GM12878 (cell line): Measurements from ENCODE around the gene CREB3L1. TPM values are rescaled to one million over a fixed set of nuclear protein-coding genes. Genes with fewer than 3 reads are reported as not detected.

Source experiments
- ATAC-seq: fragments of 200-7000 bp; cut with Tn5 transposase; 3 replicates; pipeline ENCODE4 v1.9.1; 2020; ENCODE audit warnings: mild to moderate bottlenecking, moderate library complexity
- BruUV-seq: library from RNA; stranded (reverse); fragments of 400-500 nt; replicated peaks from 2 replicates; lab custom pipeline; 2021; lab: Mats Ljungman, UMichigan
- CTCF ChIA-PET: fragments of 300-600 bp; sonication (Branson Sonifier 250); formaldehyde crosslinking; extraction: SDS; loops from one replicate; lab custom pipeline; 2021; ENCODE audit warnings: inconsistent platforms; lab: Yijun Ruan, JAX
- POLR2A ChIA-PET: fragments of 350-600 bp; formaldehyde crosslinking; extraction: SDS; loops from one replicate; lab custom pipeline; 2021; ENCODE audit warnings: inconsistent platforms; lab: Charles Lee
- RAD21 ChIA-PET: fragments of 300-600 bp; sonication (Branson Sonifier 250); formaldehyde crosslinking; loops from one replicate; lab custom pipeline; 2023; ENCODE audit warnings: antibody characterized with exemption; ENCODE audit not compliant: unreplicated experiment; lab: Charles Lee
- SMC1A ChIA-PET: fragments of 300-600 bp; sonication (Branson Sonifier 250); formaldehyde crosslinking; loops from one replicate; lab custom pipeline; 2023; ENCODE audit not compliant: unreplicated experiment, uncharacterized antibody; lab: Charles Lee
- DNase-seq: peaks from one replicate; pipeline ENCODE4 v3.0.0-alpha.2; 2011; ENCODE audit warnings: low read depth, low spot score
- FAIRE-seq: peaks from 3 replicates; lab custom pipeline; 2011; peaks lifted over from hg19 to GRCh38; lab: Jason Lieb, UNC
- H2AFZ ChIP-seq: 2 replicates; pipeline ENCODE4 v1.6.0; 2011; ENCODE audit warnings: low read depth, low read length, control low read depth; ENCODE audit not compliant: control insufficient read depth
- H3K27ac ChIP-seq: 2 replicates; pipeline ENCODE4 v1.5.1; 2011; ENCODE audit warnings: control low read depth; ENCODE audit not compliant: control insufficient read depth, insufficient read depth
- H3K27me3 ChIP-seq, 2 experiments: replicated peaks in 1 of 2; 2 replicates each; pipeline versions ENCODE4 v1.6.0 to v1.6.1; 2011; ENCODE audit warnings: low read length in 1 of 2; ENCODE audit not compliant: control insufficient read depth in 2 of 2, insufficient read depth in 2 of 2
- H3K36me3 ChIP-seq, 2 experiments: 2 replicates each; pipeline ENCODE4 v1.5.1; 2011; ENCODE audit warnings: low read length in 1 of 2; ENCODE audit not compliant: control insufficient read depth in 2 of 2, insufficient read depth in 2 of 2
- H3K4me1 ChIP-seq: 2 replicates; pipeline ENCODE4 v1.6.1; 2011; ENCODE audit warnings: mild to moderate bottlenecking, low read length, moderate library complexity, mixed read lengths; ENCODE audit not compliant: control insufficient read depth, insufficient read depth
- H3K4me2 ChIP-seq: 2 replicates; pipeline ENCODE4 v1.6.0; 2011; ENCODE audit warnings: control low read depth; ENCODE audit not compliant: control insufficient read depth, insufficient read depth
- H3K4me3 ChIP-seq: fragments of 200-600 bp; sonication (generic); 2 replicates; pipeline ENCODE4 v1.5.1; 2016
- H3K79me2 ChIP-seq: 2 replicates; pipeline ENCODE4 v1.6.0; 2011; ENCODE audit warnings: low read length; ENCODE audit not compliant: control insufficient read depth, insufficient read depth
- H3K9ac ChIP-seq: 2 replicates; pipeline ENCODE4 v1.8.0; 2011; ENCODE audit warnings: low read length, control low read depth, mixed read lengths; ENCODE audit not compliant: control insufficient read depth, insufficient read depth
- H3K9me3 ChIP-seq: replicated peaks from 3 replicates; pipeline ENCODE4 v1.5.1; 2011; ENCODE audit warnings: mild to moderate bottlenecking, low read length; ENCODE audit not compliant: control insufficient read depth, insufficient read depth
- H4K20me1 ChIP-seq: 2 replicates; pipeline ENCODE4 v1.6.0; 2011; ENCODE audit not compliant: control insufficient read depth, insufficient read depth
- CBX5 ChIP-seq: sonication (generic); IDR thresholded peaks from 2 replicates; pipeline ENCODE4 v1.6.1; 2016; ENCODE audit warnings: low read depth, moderate library complexity, mild to moderate bottlenecking, inconsistent platforms
- HCFC1 ChIP-seq: fragments of 150-350 bp; IDR thresholded peaks from 2 replicates; pipeline ENCODE4 v1.6.1; 2014; ENCODE audit warnings: low read length
- HDAC2 ChIP-seq: fragments of 200-600 bp; sonication (generic); IDR thresholded peaks from 2 replicates; pipeline ENCODE4 v1.6.1; 2017
- HSF1 ChIP-seq: fragments of 150-350 bp; IDR thresholded peaks from 2 replicates; pipeline ENCODE4 v1.6.1; 2014; ENCODE audit warnings: mild to moderate bottlenecking, low read depth, low read length
- IRF4 ChIP-seq: IDR thresholded peaks from 2 replicates; pipeline ENCODE4 v1.6.1; 2011; ENCODE audit warnings: low read depth, low read length
- MYC ChIP-seq: IDR thresholded peaks from 2 replicates; pipeline ENCODE4 v1.6.1; 2011; ENCODE audit warnings: mild to moderate bottlenecking, low read length, moderate library complexity, inconsistent platforms; ENCODE audit not compliant: insufficient read depth, insufficient replicate concordance, insufficient read length, severe bottlenecking
- RFX5 ChIP-seq: IDR thresholded peaks from 2 replicates; pipeline ENCODE4 v1.6.1; 2011; ENCODE audit warnings: low read depth, low read length, improper control_type of control experiment
- SMC3 ChIP-seq: IDR thresholded peaks from 2 replicates; pipeline ENCODE4 v1.6.1; 2011; ENCODE audit warnings: low read length, improper control_type of control experiment, borderline replicate concordance
- SPI1 ChIP-seq: IDR thresholded peaks from 2 replicates; pipeline ENCODE4 v1.6.1; 2011; ENCODE audit warnings: low read depth, mild to moderate bottlenecking, low read length, moderate library complexity, borderline replicate concordance; ENCODE audit not compliant: insufficient read depth
- STAT3 ChIP-seq: IDR thresholded peaks from 2 replicates; pipeline ENCODE4 v1.6.1; 2011; ENCODE audit warnings: low read depth, low read length, improper control_type of control experiment
- SUZ12 ChIP-seq: fragments of 200-600 bp; sonication (generic); IDR thresholded peaks from one replicate; pipeline ENCODE4 v1.6.1; 2018; ENCODE audit warnings: antibody characterized with exemption, mild to moderate bottlenecking; ENCODE audit not compliant: unreplicated experiment
- WRNIP1 ChIP-seq: IDR thresholded peaks from 2 replicates; pipeline ENCODE4 v1.6.1; 2011; ENCODE audit warnings: low read depth, low read length, improper control_type of control experiment, borderline replicate concordance
- WGBS: methylation state at CpG from one replicate; pipeline ENCODE4 v1.1.6; 2016; ENCODE audit warnings: low lambda C conversion rate; ENCODE audit not compliant: insufficient replicate concordance, insufficient coverage; ENCODE audit errors: missing lambda C conversion rate; 5-methylcytosine and 5-hydroxymethylcytosine counted together
- in situ Hi-C: fragments of 300-500 bp; cut with MboI; formaldehyde crosslinking; loops from 9 replicates; pipeline ENCODE4 v1.14.3; 2018; ENCODE audit warnings: mixed read lengths
- intact Hi-C: fragments of 100-400 bp; cut with micrococcal nuclease; formaldehyde crosslinking; loops from one replicate; pipeline ENCODE4 v1.14.2; 2022; ENCODE audit not compliant: unreplicated experiment
- polyA plus RNA-seq, 11 experiments: library from polyadenylated mRNA; depleted of rRNA in 4 of 11; unstranded in 6 of 11; stranded (reverse) in 5 of 11; fragments of >200 nt; fragmentation: Nextera tagmentation in 4 of 11; fragmentation: Illumina TruSeq in 1 of 11; extraction: Ambion mirVana in 4 of 11; extraction: Trizol in 1 of 11; gene quantifications; 1 replicate in 1 of 11; 2 replicates in 10 of 11; pipeline versions ENCODE4 v1.2.1 to v1.2.3, GENCODE V29; 2011 to 2016; ENCODE audit warnings: inconsistent platforms in 2 of 11, missing spikeins in 2 of 11, low read depth in 1 of 11
- total RNA-seq, 4 experiments: library from RNA; depleted of rRNA in 3 of 4; stranded (reverse); fragments of >200 nt in 3 of 4; fragmentation: Illumina TruSeq in 1 of 4; extraction: Trizol in 1 of 4; gene quantifications; 2 replicates each; pipeline versions ENCODE4 v1.2.1 to v1.2.3, GENCODE V29; 2013 to 2021

CREB3L1 gene
- total and polyA plus RNA-seq, 10 of the 15 experiments (the other 5 are each of a cell fraction or from before 2014, with no cell fraction given), result 0.03 to 1.4 (median 0.22) TPM

GRCh38 chr11:46367916-46368267 is 90.4 kb downstream of the CREB3L1 start:
- H3K4me2 ChIP-seq, result no peak overlapping the region
- in situ Hi-C loops (no loop called here), intact Hi-C loops (loop anchor here (1.0 to 5.0 kb wide), 2 partner anchors 21 to 131 kb away; partner anchors contain the start of gene DGKZ)
- no peaks in the 10 kb centered on the region for H3K9me3 ChIP-seq
- H4K20me1 ChIP-seq, result no peaks in the 10 kb centered on the region
- H3K27ac ChIP-seq, result no peak overlapping the region
- ATAC-seq (no peak), FAIRE-seq (no peak), DNase-seq (no peak)
- no TSS peak for BruUV-seq
- no peaks in the 10 kb centered on the region for H3K27me3 ChIP-seq
- no peak overlapping the region for H3K9ac ChIP-seq
- peaks cover 2% of the 10 kb centered on the region for H3K79me2 ChIP-seq
- H3K4me3 ChIP-seq, result no peak overlapping the region
- H2AFZ ChIP-seq, result no peak overlapping the region
- WGBS, result 71% methylated on average over 12 of the region's 12 CpGs
- H3K4me1 ChIP-seq, result peaks cover 2% of the 10 kb centered on the region
- ChIA-PET POLR2A (interaction anchor here (1.2 kb wide), 1 partner anchor 16 kb away, joined by 3 read pairs; no protein-coding TSS in a partner anchor), RAD21 (interaction anchor here (1.7 to 2.3 kb wide), 3 partner anchors 12 to 19 kb away, joined by 3 to 11 read pairs (median 9); no protein-coding TSS in a partner anchor), SMC1A (interaction anchor here (5.5 kb wide), 1 partner anchor 16 kb away, joined by 32 read pairs; no protein-coding TSS in a partner anchor), CTCF (interaction anchor here (0.6 to 15.2 kb wide), 11 partner anchors 16 to 250 kb away, joined by 3 to 423 read pairs (median 3); partner anchors contain the start of gene DGKZ)
- H3K36me3 ChIP-seq, result peaks cover 9 to 24% of the 10 kb centered on the region in 2 experiments; a peak in 3 of 4 replicates
- TF ChIP-seq SPI1, result no peak
- TF ChIP-seq CBX5, result no peak
- TF ChIP-seq STAT3, result no peak
- no peak for TF ChIP-seq HSF1
- no peak for TF ChIP-seq HCFC1
- TF ChIP-seq HDAC2, result no peak
- no peak for TF ChIP-seq IRF4
- no peak for TF ChIP-seq MYC
- no peak for TF ChIP-seq SUZ12
- TF ChIP-seq RFX5, result no peak
- no peak for TF ChIP-seq WRNIP1
- no peak for TF ChIP-seq SMC3
